K562 (cell line): ENCODE measurements around the gene ASCL2. TPM values are rescaled to one million over a fixed set of nuclear protein-coding genes. Genes with fewer than 3 reads are reported as not detected.

ENCODE experiments used
- HCFC1 ChIP-seq: IDR thresholded peaks from 2 replicates; pipeline ENCODE4 v1.6.1; 2012; ENCODE audit warnings: low read depth, low read length, improper control_type of control experiment
- NR2C2 ChIP-seq, 2 experiments: fragments of 200-800 bp in 1 of 2; sonication (Bioruptor generic) in 1 of 2; sonication (generic) in 1 of 2; formaldehyde crosslinking in 1 of 2; IDR thresholded peaks; 2 replicates each; pipeline versions ENCODE4 v1.6.1 to v1.8.0; 2016 to 2022; ENCODE audit warnings: mild to moderate bottlenecking in 1 of 2, missing compliant biosample characterization in 1 of 2, missing genetic modification characterization in 1 of 2, missing genetic modification reagents in 1 of 2
- POLR2AphosphoS2 ChIP-seq: IDR thresholded peaks from 2 replicates; pipeline ENCODE4 v1.6.1; 2012; ENCODE audit warnings: low read length, improper control_type of control experiment
- POLR2AphosphoS5 ChIP-seq: IDR thresholded peaks from 2 replicates; pipeline ENCODE4 v1.6.1; 2011; ENCODE audit warnings: mild to moderate bottlenecking, low read depth, low read length, moderate library complexity; ENCODE audit not compliant: control insufficient read depth, insufficient read depth
- SREBF2 ChIP-seq: sonication (generic); formaldehyde crosslinking; IDR thresholded peaks from 2 replicates; pipeline ENCODE4 v1.4.0; 2020; ENCODE audit warnings: mild to moderate bottlenecking, missing genetic modification reagents
- TCFL5 ChIP-seq: fragments of 250-450 bp; sonication (Bioruptor Pico); conservative IDR thresholded peaks from 2 replicates; pipeline ENCODE4 v1.6.1; 2021; ENCODE audit warnings: mild to moderate bottlenecking, moderate library complexity, matching md5 sums
- ZBTB8A ChIP-seq: fragments of 450-650 bp; IDR thresholded peaks from 2 replicates; pipeline ENCODE4 v1.6.1; 2018; ENCODE audit warnings: mild to moderate bottlenecking, moderate library complexity; ENCODE audit not compliant: partially characterized antibody
- ZNF146 ChIP-seq: IDR thresholded peaks from one replicate; pipeline ENCODE4 v1.6.1; 2018; ENCODE audit warnings: missing compliant biosample characterization; ENCODE audit not compliant: unreplicated experiment
- ZNF445 ChIP-seq: fragments of 250-450 bp; sonication (Bioruptor Pico); IDR thresholded peaks from 2 replicates; pipeline ENCODE4 v1.4.0; 2020; ENCODE audit warnings: low read depth, mild to moderate bottlenecking, moderate library complexity
- polyA plus RNA-seq, 8 experiments: library from polyadenylated mRNA; depleted of rRNA in 4 of 8; stranded (reverse) in 5 of 8; unstranded in 3 of 8; fragments of >200 nt; fragmentation: Nextera tagmentation in 2 of 8; fragmentation: Illumina TruSeq in 1 of 8; extraction: Ambion mirVana in 2 of 8; extraction: Trizol in 1 of 8; gene quantifications; 2 replicates each; pipeline versions ENCODE4 v1.2.1 to v1.2.3, GENCODE V29; 2011 to 2014; ENCODE audit warnings: inconsistent platforms in 1 of 8, missing spikeins in 1 of 8
- total RNA-seq, 7 experiments: library from RNA; depleted of rRNA in 6 of 7; stranded (reverse); fragments of >200 nt in 6 of 7; fragmentation: Illumina TruSeq in 2 of 7; extraction: Trizol in 2 of 7; gene quantifications; 2 replicates each; pipeline versions ENCODE4 v1.2.1 to v1.2.3, GENCODE V29; 2011 to 2021; ENCODE audit warnings: low replicate concordance in 1 of 7
- TF ChIP-seq, protein P1 (sequence below): fragments of 200-800 bp; sonication (Bioruptor generic); IDR thresholded peaks from 2 replicates; pipeline ENCODE4 v1.6.1; 2016; ENCODE audit warnings: missing genetic modification characterization, missing compliant biosample characterization
- TF ChIP-seq, protein P2 (sequence below), 2 experiments: IDR thresholded peaks in 1 of 2; conservative IDR thresholded peaks in 1 of 2; 2 replicates each; pipeline ENCODE4 v1.6.1; 2016; ENCODE audit warnings: low read depth in 2 of 2, mild to moderate bottlenecking in 1 of 2, missing compliant biosample characterization in 1 of 2, missing genetic modification characterization in 1 of 2, moderate library complexity in 1 of 2
- TF ChIP-seq, protein P3 (sequence below): fragments of 250-450 bp; sonication (Bioruptor Pico); IDR thresholded peaks from 2 replicates; pipeline ENCODE4 v1.8.0; 2021; ENCODE audit warnings: moderate library complexity, mild to moderate bottlenecking, inconsistent platforms
- TF ChIP-seq, protein P4 (sequence below): IDR thresholded peaks from 2 replicates; pipeline ENCODE4 v1.6.1; 2016; ENCODE audit warnings: missing genetic modification characterization, missing compliant biosample characterization

ASCL2 gene
- total and polyA plus RNA-seq, 9 of the 15 experiments (the other 6 are each of a cell fraction or from before 2014, with no cell fraction given) = 0.11 to 1.4 (median 0.36) TPM; not detected in 2

DNA sequence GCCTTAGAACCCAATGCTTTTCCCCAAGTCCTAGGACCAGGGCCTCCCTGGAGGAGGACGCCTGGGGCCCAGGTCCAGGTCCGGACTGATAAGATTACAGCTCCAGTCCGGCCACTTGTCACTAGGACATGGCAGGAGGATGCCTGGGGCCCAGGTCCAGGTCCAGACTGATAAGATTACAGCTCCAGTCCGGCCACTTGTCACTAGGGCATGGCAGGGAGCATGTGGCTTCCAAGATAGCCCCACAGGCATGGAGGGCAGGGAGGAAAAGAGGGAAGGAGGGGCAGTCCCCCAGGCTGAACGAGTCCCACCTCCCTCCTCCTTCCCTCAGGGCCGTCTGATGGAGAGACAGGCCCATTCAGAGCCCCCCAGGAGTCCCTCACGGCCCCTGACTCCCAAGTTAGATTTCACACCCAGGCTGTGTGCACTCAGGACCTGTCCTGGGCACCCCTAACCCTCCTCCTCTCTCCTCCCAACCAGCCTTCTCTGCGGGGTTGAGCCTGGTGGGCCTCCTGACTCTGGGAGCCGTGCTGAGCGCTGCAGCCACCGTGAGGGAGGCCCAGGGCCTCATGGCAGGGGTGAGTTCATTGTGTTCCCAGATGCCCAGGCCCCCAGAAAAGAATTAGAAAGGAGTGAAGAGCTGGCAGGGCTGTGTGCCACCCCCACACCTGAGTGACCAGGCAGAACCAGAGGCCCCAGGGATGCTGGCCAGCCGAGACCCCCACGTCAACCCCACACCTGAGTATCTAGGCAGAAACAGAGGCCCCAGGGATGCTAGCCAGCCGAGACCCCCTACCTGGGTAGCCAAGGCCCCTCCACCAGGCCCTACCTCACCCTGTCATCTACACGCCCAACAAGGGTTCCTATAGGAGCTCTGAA is 33.5 kb upstream of the ASCL2 start (continued):
- TF ChIP-seq, protein P1, sequence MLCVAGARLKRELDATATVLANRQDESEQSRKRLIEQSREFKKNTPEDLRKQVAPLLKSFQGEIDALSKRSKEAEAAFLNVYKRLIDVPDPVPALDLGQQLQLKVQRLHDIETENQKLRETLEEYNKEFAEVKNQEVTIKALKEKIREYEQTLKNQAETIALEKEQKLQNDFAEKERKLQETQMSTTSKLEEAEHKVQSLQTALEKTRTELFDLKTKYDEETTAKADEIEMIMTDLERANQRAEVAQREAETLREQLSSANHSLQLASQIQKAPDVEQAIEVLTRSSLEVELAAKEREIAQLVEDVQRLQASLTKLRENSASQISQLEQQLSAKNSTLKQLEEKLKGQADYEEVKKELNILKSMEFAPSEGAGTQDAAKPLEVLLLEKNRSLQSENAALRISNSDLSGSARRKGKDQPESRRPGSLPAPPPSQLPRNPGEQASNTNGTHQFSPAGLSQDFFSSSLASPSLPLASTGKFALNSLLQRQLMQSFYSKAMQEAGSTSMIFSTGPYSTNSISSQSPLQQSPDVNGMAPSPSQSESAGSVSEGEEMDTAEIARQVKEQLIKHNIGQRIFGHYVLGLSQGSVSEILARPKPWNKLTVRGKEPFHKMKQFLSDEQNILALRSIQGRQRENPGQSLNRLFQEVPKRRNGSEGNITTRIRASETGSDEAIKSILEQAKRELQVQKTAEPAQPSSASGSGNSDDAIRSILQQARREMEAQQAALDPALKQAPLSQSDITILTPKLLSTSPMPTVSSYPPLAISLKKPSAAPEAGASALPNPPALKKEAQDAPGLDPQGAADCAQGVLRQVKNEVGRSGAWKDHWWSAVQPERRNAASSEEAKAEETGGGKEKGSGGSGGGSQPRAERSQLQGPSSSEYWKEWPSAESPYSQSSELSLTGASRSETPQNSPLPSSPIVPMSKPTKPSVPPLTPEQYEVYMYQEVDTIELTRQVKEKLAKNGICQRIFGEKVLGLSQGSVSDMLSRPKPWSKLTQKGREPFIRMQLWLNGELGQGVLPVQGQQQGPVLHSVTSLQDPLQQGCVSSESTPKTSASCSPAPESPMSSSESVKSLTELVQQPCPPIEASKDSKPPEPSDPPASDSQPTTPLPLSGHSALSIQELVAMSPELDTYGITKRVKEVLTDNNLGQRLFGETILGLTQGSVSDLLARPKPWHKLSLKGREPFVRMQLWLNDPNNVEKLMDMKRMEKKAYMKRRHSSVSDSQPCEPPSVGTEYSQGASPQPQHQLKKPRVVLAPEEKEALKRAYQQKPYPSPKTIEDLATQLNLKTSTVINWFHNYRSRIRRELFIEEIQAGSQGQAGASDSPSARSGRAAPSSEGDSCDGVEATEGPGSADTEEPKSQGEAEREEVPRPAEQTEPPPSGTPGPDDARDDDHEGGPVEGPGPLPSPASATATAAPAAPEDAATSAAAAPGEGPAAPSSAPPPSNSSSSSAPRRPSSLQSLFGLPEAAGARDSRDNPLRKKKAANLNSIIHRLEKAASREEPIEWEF (CRISPR knock-in tag) = no peak
- TF ChIP-seq ZNF445 (CRISPR knock-in tag) = 0 out of 2 replicates have a peak, but pooled peaks have one; percentile 32
- no peak for TF ChIP-seq SREBF2
- TF ChIP-seq, protein P2, sequence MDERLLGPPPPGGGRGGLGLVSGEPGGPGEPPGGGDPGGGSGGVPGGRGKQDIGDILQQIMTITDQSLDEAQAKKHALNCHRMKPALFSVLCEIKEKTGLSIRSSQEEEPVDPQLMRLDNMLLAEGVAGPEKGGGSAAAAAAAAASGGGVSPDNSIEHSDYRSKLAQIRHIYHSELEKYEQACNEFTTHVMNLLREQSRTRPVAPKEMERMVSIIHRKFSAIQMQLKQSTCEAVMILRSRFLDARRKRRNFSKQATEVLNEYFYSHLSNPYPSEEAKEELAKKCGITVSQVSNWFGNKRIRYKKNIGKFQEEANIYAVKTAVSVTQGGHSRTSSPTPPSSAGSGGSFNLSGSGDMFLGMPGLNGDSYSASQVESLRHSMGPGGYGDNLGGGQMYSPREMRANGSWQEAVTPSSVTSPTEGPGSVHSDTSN (CRISPR knock-in tag; IDR thresholded peaks at IDR 0.05; ENCODE audit: low read depth) = no peak
- TF ChIP-seq, protein P2 (tag; conservative IDR thresholded peaks at IDR 0.05; ENCODE audit: low read depth) = peak; percentile 86
- no peak for TF ChIP-seq ZNF146 (CRISPR knock-in tag)
- no peak for TF ChIP-seq POLR2AphosphoS2
- no peak for TF ChIP-seq ZBTB8A
- TF ChIP-seq, protein P3, sequence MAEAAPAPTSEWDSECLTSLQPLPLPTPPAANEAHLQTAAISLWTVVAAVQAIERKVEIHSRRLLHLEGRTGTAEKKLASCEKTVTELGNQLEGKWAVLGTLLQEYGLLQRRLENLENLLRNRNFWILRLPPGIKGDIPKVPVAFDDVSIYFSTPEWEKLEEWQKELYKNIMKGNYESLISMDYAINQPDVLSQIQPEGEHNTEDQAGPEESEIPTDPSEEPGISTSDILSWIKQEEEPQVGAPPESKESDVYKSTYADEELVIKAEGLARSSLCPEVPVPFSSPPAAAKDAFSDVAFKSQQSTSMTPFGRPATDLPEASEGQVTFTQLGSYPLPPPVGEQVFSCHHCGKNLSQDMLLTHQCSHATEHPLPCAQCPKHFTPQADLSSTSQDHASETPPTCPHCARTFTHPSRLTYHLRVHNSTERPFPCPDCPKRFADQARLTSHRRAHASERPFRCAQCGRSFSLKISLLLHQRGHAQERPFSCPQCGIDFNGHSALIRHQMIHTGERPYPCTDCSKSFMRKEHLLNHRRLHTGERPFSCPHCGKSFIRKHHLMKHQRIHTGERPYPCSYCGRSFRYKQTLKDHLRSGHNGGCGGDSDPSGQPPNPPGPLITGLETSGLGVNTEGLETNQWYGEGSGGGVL (CRISPR knock-in tag) = no peak
- no peak; the same call in 1 of the 2 replicates for TF ChIP-seq TCFL5 (CRISPR knock-in tag)
- TF ChIP-seq NR2C2 (CRISPR knock-in tag; IDR thresholded peaks at IDR 0.05) = no peak
- TF ChIP-seq NR2C2 (tag; IDR thresholded peaks at IDR 0.05) = no peak
- no peak for TF ChIP-seq HCFC1
- TF ChIP-seq, protein P4, sequence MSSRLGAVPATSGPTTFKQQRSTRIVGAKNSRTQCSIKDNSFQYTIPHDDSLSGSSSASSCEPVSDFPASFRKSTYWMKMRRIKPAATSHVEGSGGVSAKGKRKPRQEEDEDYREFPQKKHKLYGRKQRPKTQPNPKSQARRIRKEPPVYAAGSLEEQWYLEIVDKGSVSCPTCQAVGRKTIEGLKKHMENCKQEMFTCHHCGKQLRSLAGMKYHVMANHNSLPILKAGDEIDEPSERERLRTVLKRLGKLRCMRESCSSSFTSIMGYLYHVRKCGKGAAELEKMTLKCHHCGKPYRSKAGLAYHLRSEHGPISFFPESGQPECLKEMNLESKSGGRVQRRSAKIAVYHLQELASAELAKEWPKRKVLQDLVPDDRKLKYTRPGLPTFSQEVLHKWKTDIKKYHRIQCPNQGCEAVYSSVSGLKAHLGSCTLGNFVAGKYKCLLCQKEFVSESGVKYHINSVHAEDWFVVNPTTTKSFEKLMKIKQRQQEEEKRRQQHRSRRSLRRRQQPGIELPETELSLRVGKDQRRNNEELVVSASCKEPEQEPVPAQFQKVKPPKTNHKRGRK (tag) = no peak
- TF ChIP-seq POLR2AphosphoS5 = peak; percentile 97
